Astrocyte of the hippocampus (primary cell): ENCODE results near the gene FOXJ2.
"Not testable (repeated sequence)": the region's sequence is repeated elsewhere in the genome, so short reads cannot be mapped to it uniquely, and the experiment has no call there.

ENCODE experiments used
- DNase-seq: peaks from one replicate; pipeline ENCODE4 v3.0.0; 2011; ENCODE audit warnings: low read depth, low spot score

Gene FOXJ2

GRCh38 chr12:8064131-8064530, 31.6 kb downstream of the FOXJ2 start:
- DNase-seq: no peak

GRCh38 chr12:8065991-8066594, 33.6 kb downstream of the FOXJ2 start, which contains the start of gene C3AR1:
TSS of gene C3AR1 (minus strand) at chr12:8066359. CDS start at chr12:8060185, 6,174 bp downstream.
- DNase-seq: peak; percentile 62

GRCh38 chr12:8069582-8069981, 37.1 kb downstream of the FOXJ2 start:
- no peak for DNase-seq

- DNase-seq: not testable (repeated sequence)
These were observed 39.3 kb downstream of the FOXJ2 start for GRCh38 chr12:8071820-8072219.

GRCh38 chr12:8075935-8076334, 43.4 kb downstream of the FOXJ2 start:
- DNase-seq: no peak

GRCh38 chr12:8076366-8076765, 43.9 kb downstream of the FOXJ2 start:
- no peak for DNase-seq

- peak; percentile 55 for DNase-seq
These were observed 44.7 kb downstream of the FOXJ2 start for GRCh38 chr12:8077207-8077606.

GRCh38 chr12:8078398-8078797, 45.9 kb downstream of the FOXJ2 start:
- DNase-seq: peak; percentile 80

GRCh38 chr12:8078916-8079315, 46.4 kb downstream of the FOXJ2 start:
- no peak for DNase-seq

- DNase-seq: no peak
These were observed 47.6 kb downstream of the FOXJ2 start for GRCh38 chr12:8080120-8080519.

- peak; percentile 13 for DNase-seq
These were observed 48.9 kb downstream of the FOXJ2 start for GRCh38 chr12:8081251-8081920.

GRCh38 chr12:8082808-8083100, 50.2 kb downstream of the FOXJ2 start:
- peak; percentile 2 for DNase-seq

- not testable (repeated sequence) for DNase-seq
These were observed 51.8 kb downstream of the FOXJ2 start for GRCh38 chr12:8084351-8084750.

- DNase-seq: no peak
These were observed 55.1 kb downstream of the FOXJ2 start for GRCh38 chr12:8087666-8088065.

GRCh38 chr12:8088574-8088973, 56.1 kb downstream of the FOXJ2 start:
- no peak for DNase-seq

GRCh38 chr12:8089277-8089676, 56.8 kb downstream of the FOXJ2 start:
- not testable (repeated sequence) for DNase-seq

- no peak for DNase-seq
These were observed 57.2 kb downstream of the FOXJ2 start for GRCh38 chr12:8089716-8090115.

GRCh38 chr12:8093291-8093690, 60.8 kb downstream of the FOXJ2 start:
- no peak for DNase-seq

- no peak for DNase-seq
These were observed 63.9 kb downstream of the FOXJ2 start for GRCh38 chr12:8096281-8096915.

- DNase-seq: no peak
These were observed 66.7 kb downstream of the FOXJ2 start for GRCh38 chr12:8099235-8099634.
